Testis (tissue), 3 donors: ENCODE results near the gene ATAT1. TPM values are rescaled to one million over a fixed set of nuclear protein-coding genes. Genes with fewer than 3 reads are reported as not detected.
A peak's percentile ranks its signal among the peaks of the same experiment; 100 is the strongest.

Source experiments
- DNase-seq: peaks from one replicate; pipeline ENCODE4 v3.0.0-alpha.2; 2019
- H3K27ac ChIP-seq, 2 donors: fragments of 200-600 bp; sonication (generic); one replicate each; pipeline ENCODE4 v1.5.1; 2019
- H3K27me3 ChIP-seq: fragments of 200-600 bp; sonication (generic); one replicate; pipeline ENCODE4 v1.5.1; 2019
- H3K36me3 ChIP-seq: fragments of 200-600 bp; sonication (generic); one replicate; pipeline ENCODE4 v1.5.1; 2017; ENCODE audit warnings: low read depth; ENCODE audit errors: missing control alignments
- H3K4me1 ChIP-seq: fragments of 200-600 bp; sonication (generic); one replicate; pipeline ENCODE4 v1.5.1; 2019
- H3K4me3 ChIP-seq, 2 donors: fragments of 200-600 bp; sonication (generic); one replicate each; pipeline ENCODE4 v1.5.1; 2017 to 2019
- H3K9me3 ChIP-seq: fragments of 200-600 bp; sonication (generic); one replicate; pipeline ENCODE4 v1.5.1; 2017
- CTCF ChIP-seq, 3 experiments: fragments of 450-650 bp in 2 of 3; fragments of 200-600 bp in 1 of 3; sonication (generic) in 1 of 3; IDR thresholded peaks; one replicate each; pipeline ENCODE4 v1.5.1; 2016 to 2019; ENCODE audit warnings: antibody characterized with exemption in 3 of 3, mild to moderate bottlenecking in 2 of 3, moderate library complexity in 1 of 3
- POLR2A ChIP-seq: fragments of 450-650 bp; IDR thresholded peaks from one replicate; pipeline ENCODE4 v1.6.1; 2017; ENCODE audit warnings: antibody characterized with exemption, mild to moderate bottlenecking, moderate library complexity
- WGBS, 2 donors: methylation state at CpG; one replicate each; pipeline ENCODE4 v1.1.5; 2018; 5-methylcytosine and 5-hydroxymethylcytosine counted together
- intact Hi-C: fragments of 100-400 bp; cut with DNase I; formaldehyde crosslinking; loops from one replicate; pipeline ENCODE4 v1.15.1; 2023; ENCODE audit warnings: low total_unique reads
- polyA plus RNA-seq: library from polyadenylated mRNA; stranded (reverse); fragments of 350-450 nt; fragmentation: Illumina TruSeq; extraction: RNeasy Lipid Tissue Mini Kit (QIAGEN cat#74804); gene quantifications from one replicate; pipeline ENCODE4 v1.2.3, GENCODE V29; 2014; ENCODE audit warnings: low read depth, low replicate concordance; ENCODE audit not compliant: insufficient read depth
- total RNA-seq, 2 donors: library from RNA; depleted of rRNA; stranded (reverse); fragments of >200 nt; gene quantifications; one replicate each; pipeline ENCODE4 v1.2.3, GENCODE V29; 2016

ATAT1 gene
- total and polyA plus RNA-seq, 3 donors from 2014 or later = 20.7 to 36.4 (median 29.4) TPM

- Histone ChIP-seq H3K4me1 (peaks cover 6% of the 10 kb centered on the region), H3K9me3 (no peaks in the 10 kb centered on the region), H3K4me3 (no peak overlapping the region), H3K27me3 (no peaks in the 10 kb centered on the region), H3K27ac (peak overlapping the region in 1 of 2 donors; percentile 85), H3K36me3 (no peaks in the 10 kb centered on the region)
- 92 to 95% methylated on average over 8 of the region's 8 CpGs for WGBS, 2 donors
- TF ChIP-seq CTCF (IDR thresholded peaks at IDR 0.05) = no peak
- no peak for TF ChIP-seq POLR2A
- no peak for DNase-seq
- intact Hi-C loops = no loop called here
Measured at GRCh38 chr6:30625511-30625910, 1.2 kb upstream of the ATAT1 start.

GRCh38 chr6:30635834-30636233 lies 9.2 kb downstream of the ATAT1 start:
- H3K4me3 ChIP-seq = no peak overlapping the region
- DNase-seq = no peak
- TF ChIP-seq POLR2A (no peak), CTCF (IDR thresholded peaks at IDR 0.05) (no peak)
- no peaks in the 10 kb centered on the region for H3K27me3 ChIP-seq
- no peaks in the 10 kb centered on the region for H3K9me3 ChIP-seq
- H3K4me1 ChIP-seq = no peaks in the 10 kb centered on the region
- H3K27ac ChIP-seq = no peak overlapping the region
- no peaks in the 10 kb centered on the region for H3K36me3 ChIP-seq
- WGBS, 2 donors = 92 to 95% methylated on average over 3 of the region's 3 CpGs
- intact Hi-C loops = no loop called here

GRCh38 chr6:30640481-30640880 lies 13.8 kb downstream of the ATAT1 start:
- Histone ChIP-seq H3K9me3 (no peaks in the 10 kb centered on the region), H3K27ac (no peak overlapping the region), H3K36me3 (no peaks in the 10 kb centered on the region), H3K4me1 (no peaks in the 10 kb centered on the region), H3K4me3 (no peak overlapping the region), H3K27me3 (no peaks in the 10 kb centered on the region)
- WGBS, 2 donors = 84 to 86% methylated on average over 10 of the region's 10 CpGs
- intact Hi-C loops = no loop called here
- TF ChIP-seq CTCF (IDR thresholded peaks at IDR 0.05) = no peak
- TF ChIP-seq POLR2A = no peak
- DNase-seq = no peak

GRCh38 chr6:30641048-30641447 lies 14.4 kb downstream of the ATAT1 start:
- peaks cover under 1% of the 10 kb centered on the region for H3K4me1 ChIP-seq
- no peak for DNase-seq
- WGBS, 2 donors = 90% methylated on average over 1 of the region's 1 CpG
- H3K9me3 ChIP-seq = no peaks in the 10 kb centered on the region
- no peaks in the 10 kb centered on the region for H3K27me3 ChIP-seq
- TF ChIP-seq CTCF (IDR thresholded peaks at IDR 0.05) (no peak), POLR2A (no peak)
- no peaks in the 10 kb centered on the region for H3K36me3 ChIP-seq
- H3K4me3 ChIP-seq = no peak overlapping the region
- intact Hi-C loops = no loop called here
- no peak overlapping the region for H3K27ac ChIP-seq

- intact Hi-C loops = no loop called here
- WGBS, 2 donors = 97 to 100% methylated on average over 2 of the region's 2 CpGs
- H3K36me3 ChIP-seq = no peaks in the 10 kb centered on the region
- no peaks in the 10 kb centered on the region for H3K27me3 ChIP-seq
- no peak overlapping the region for H3K4me3 ChIP-seq
- DNase-seq = no peak
- no peaks in the 10 kb centered on the region for H3K9me3 ChIP-seq
- H3K27ac ChIP-seq = no peak overlapping the region
- TF ChIP-seq CTCF (IDR thresholded peaks at IDR 0.05) (no peak), POLR2A (no peak)
- H3K4me1 ChIP-seq = peaks cover 7% of the 10 kb centered on the region
Measured at GRCh38 chr6:30643656-30644055, 17.0 kb downstream of the ATAT1 start.
